H9 (cell line): ENCODE results near the gene GRIPAP1. TPM values are rescaled to one million over a fixed set of nuclear protein-coding genes. Genes with fewer than 3 reads are reported as not detected.

ENCODE experiments used
- DNase-seq: peaks from one replicate; pipeline ENCODE4 v3.0.0-alpha.2; 2017
- H2AFZ ChIP-seq: one replicate; pipeline ENCODE4 v1.6.1; 2013; ENCODE audit warnings: mild to moderate bottlenecking, low read length, control low read depth, moderate library complexity
- H2AK5ac ChIP-seq: 2 replicates; pipeline ENCODE4 v1.6.1; 2013; ENCODE audit warnings: low read length, control low read depth, mixed read lengths; ENCODE audit not compliant: insufficient read length
- H2BK120ac ChIP-seq: one replicate; pipeline ENCODE4 v1.6.1; 2013; ENCODE audit warnings: low read depth, mild to moderate bottlenecking, low read length, control low read depth, inconsistent platforms; ENCODE audit not compliant: poor library complexity, severe bottlenecking
- H2BK12ac ChIP-seq: 2 replicates; pipeline ENCODE4 v1.6.1; 2013; ENCODE audit warnings: low read length, control low read depth, mixed read lengths, low read depth; ENCODE audit not compliant: insufficient read length
- H2BK15ac ChIP-seq: 2 replicates; pipeline ENCODE4 v1.6.1; 2013; ENCODE audit warnings: low read depth, low read length, control low read depth
- H2BK20ac ChIP-seq: one replicate; pipeline ENCODE4 v1.6.1; 2013; ENCODE audit warnings: low read depth, mild to moderate bottlenecking, low read length, control low read depth, inconsistent platforms; ENCODE audit not compliant: poor library complexity, severe bottlenecking
- H2BK5ac ChIP-seq: 2 replicates; pipeline ENCODE4 v1.6.1; 2013; ENCODE audit warnings: low read length, control low read depth, mixed read lengths; ENCODE audit not compliant: insufficient read length
- H3K14ac ChIP-seq: 2 replicates; pipeline ENCODE4 v1.6.1; 2013; ENCODE audit warnings: low read length, control low read depth; ENCODE audit not compliant: insufficient read depth
- H3K18ac ChIP-seq: 2 replicates; pipeline ENCODE4 v1.6.1; 2013; ENCODE audit warnings: low read depth, mild to moderate bottlenecking, mixed read lengths, low read length, control low read depth; ENCODE audit not compliant: insufficient read length
- H3K23ac ChIP-seq: 2 replicates; pipeline ENCODE4 v1.6.1; 2013; ENCODE audit warnings: low read length, control low read depth, mixed read lengths, low read depth; ENCODE audit not compliant: insufficient read length
- H3K23me2 ChIP-seq: 2 replicates; pipeline ENCODE4 v1.6.1; 2013; ENCODE audit warnings: low read depth, mild to moderate bottlenecking, mixed read lengths, low read length, control low read depth; ENCODE audit not compliant: insufficient read length, poor library complexity, severe bottlenecking
- H3K27ac ChIP-seq: 2 replicates; pipeline ENCODE4 v1.5.1; 2013; ENCODE audit warnings: low read length, control low read depth, mixed read lengths, low read depth; ENCODE audit not compliant: insufficient read length
- H3K27me3 ChIP-seq: 2 replicates; pipeline ENCODE4 v1.6.1; 2013; ENCODE audit warnings: low read length, control low read depth, inconsistent platforms; ENCODE audit not compliant: insufficient read depth
- H3K4ac ChIP-seq: 2 replicates; pipeline ENCODE4 v1.6.1; 2013; ENCODE audit warnings: low read depth, mild to moderate bottlenecking, control low read depth, inconsistent platforms, low read length, moderate library complexity
- H3K4me1 ChIP-seq: 2 replicates; pipeline ENCODE4 v1.6.1; 2013; ENCODE audit warnings: low read length, control low read depth, inconsistent platforms; ENCODE audit not compliant: insufficient read depth
- H3K4me2 ChIP-seq: 2 replicates; pipeline ENCODE4 v1.6.1; 2013; ENCODE audit warnings: low read length, control low read depth, mixed read lengths; ENCODE audit not compliant: insufficient read length, insufficient read depth
- H3K56ac ChIP-seq: 2 replicates; pipeline ENCODE4 v1.6.1; 2013; ENCODE audit warnings: low read depth, mild to moderate bottlenecking, mixed read lengths, low read length, control low read depth; ENCODE audit not compliant: insufficient read length
- H3K79me1 ChIP-seq: 2 replicates; pipeline ENCODE4 v1.6.1; 2013; ENCODE audit warnings: low read depth, mild to moderate bottlenecking, moderate library complexity, low read length, control low read depth, inconsistent platforms; ENCODE audit not compliant: insufficient read depth, poor library complexity, severe bottlenecking
- H3K79me2 ChIP-seq: 2 replicates; pipeline ENCODE4 v1.6.1; 2013; ENCODE audit warnings: low read length, control low read depth, inconsistent platforms; ENCODE audit not compliant: insufficient read depth
- H3K9ac ChIP-seq: 2 replicates; pipeline ENCODE4 v1.6.1; 2013; ENCODE audit warnings: low read length, control low read depth, mixed read lengths; ENCODE audit not compliant: insufficient read length; ENCODE audit errors: extremely low read depth
- H3K9me3 ChIP-seq: one replicate; pipeline ENCODE4 v1.6.1; 2013; ENCODE audit warnings: low read depth, low read length, inconsistent platforms; ENCODE audit not compliant: control insufficient read depth
- H3T11ph ChIP-seq: one replicate; pipeline ENCODE4 v1.6.1; 2013; ENCODE audit warnings: mild to moderate bottlenecking, low read length, control low read depth, inconsistent platforms
- H4K20me1 ChIP-seq: one replicate; pipeline ENCODE4 v1.6.1; 2013; ENCODE audit not compliant: control insufficient read depth, insufficient read length, insufficient read depth
- H4K5ac ChIP-seq: 2 replicates; pipeline ENCODE4 v1.6.1; 2013; ENCODE audit warnings: low read depth, mild to moderate bottlenecking, mixed read lengths, low read length, control low read depth; ENCODE audit not compliant: insufficient read length
- H4K8ac ChIP-seq: replicated peaks from 2 replicates; pipeline ENCODE4 v1.6.1; 2013; ENCODE audit warnings: low read length, control low read depth, mixed read lengths, low read depth; ENCODE audit not compliant: insufficient read length
- H4K91ac ChIP-seq: 2 replicates; pipeline ENCODE4 v1.6.1; 2013; ENCODE audit warnings: low read depth, mild to moderate bottlenecking, moderate library complexity, mixed read lengths, low read length, control low read depth; ENCODE audit not compliant: insufficient read length
- H3K27ac Mint-ChIP-seq, 3 experiments: 2 replicates in 2 of 3; 3 replicates in 1 of 3; pipeline ENCODE4 v1.8.0; 2020 to 2021; ENCODE audit warnings: mixed read lengths in 3 of 3, mild to moderate bottlenecking in 1 of 3, moderate library complexity in 1 of 3
- H3K27me3 Mint-ChIP-seq: 2 replicates; pipeline ENCODE4 v1.8.0; 2021; ENCODE audit warnings: low read depth, mild to moderate bottlenecking, moderate library complexity, mixed read lengths
- H3K36me3 Mint-ChIP-seq, 3 experiments: 2 replicates in 2 of 3; 3 replicates in 1 of 3; pipeline ENCODE4 v1.8.0; 2020 to 2021; ENCODE audit warnings: low read depth in 3 of 3, mixed read lengths in 3 of 3; ENCODE audit not compliant: insufficient read depth in 1 of 3
- H3K4me1 Mint-ChIP-seq, 2 experiments: 2 replicates each; pipeline ENCODE4 v1.8.0; 2020; ENCODE audit warnings: mixed read lengths in 2 of 2
- H3K4me3 Mint-ChIP-seq, 2 experiments: 2 replicates in 1 of 2; 3 replicates in 1 of 2; pipeline ENCODE4 v1.8.0; 2020 to 2021; ENCODE audit warnings: mild to moderate bottlenecking in 2 of 2, mixed read lengths in 2 of 2, moderate library complexity in 1 of 2
- H3K9me3 Mint-ChIP-seq, 2 experiments: 2 replicates in 1 of 2; 3 replicates in 1 of 2; pipeline ENCODE4 v1.8.0; 2020; ENCODE audit warnings: mild to moderate bottlenecking in 2 of 2, mixed read lengths in 2 of 2, moderate library complexity in 1 of 2
- CTCF ChIP-seq: fragments of 200-600 bp; sonication (generic); conservative IDR thresholded peaks from 3 replicates; pipeline ENCODE4 v1.8.0; 2021; ENCODE audit warnings: antibody characterized with exemption, mild to moderate bottlenecking
- WGBS: extraction: QIAGEN DNeasy Blood & Tissue Kit; methylation state at CpG from one replicate; pipeline ENCODE4 v1.1.7; 2013; ENCODE audit warnings: missing lambda C conversion rate, low lambda C conversion rate, mixed read lengths; ENCODE audit not compliant: insufficient read length; ENCODE audit errors: extremely low coverage; 5-methylcytosine and 5-hydroxymethylcytosine counted together
- total RNA-seq: library from RNA; stranded (reverse); gene quantifications from 2 replicates; pipeline ENCODE4 v1.2.1, GENCODE V29; 2021

GRIPAP1 gene
- total RNA-seq, 1 experiment from 2014 or later: 71.8 TPM

- no peak overlapping the region for H3K27ac ChIP-seq
- H3K4me1 ChIP-seq: no peaks in the 10 kb centered on the region
- H3K27me3 ChIP-seq: no peaks in the 10 kb centered on the region
- no peak overlapping the region for H3K9ac ChIP-seq
- H3K18ac ChIP-seq: no peak overlapping the region
- no peaks in the 10 kb centered on the region for H3K9me3 ChIP-seq
- H2AK5ac ChIP-seq: no peak overlapping the region
- DNase-seq: no peak
- H2BK15ac ChIP-seq: no peak overlapping the region
- Mint-ChIP-seq H3K4me3 (no peak overlapping the region), H3K4me1 (peaks cover 8 to 9% of the 10 kb centered on the region in 2 experiments; a peak in 3 of 4 replicates), H3K27me3 (no peaks in the 10 kb centered on the region; the same call in 1 of the 2 replicates), H3K9me3 (peaks cover 69 to 79% of the 10 kb centered on the region in 2 experiments), H3K36me3 (peaks cover 10 to 15% (median 14%) of the 10 kb centered on the region in 3 experiments), H3K27ac (no peak overlapping the region)
- H3K23ac ChIP-seq: no peak overlapping the region
- H2BK120ac ChIP-seq: no peak overlapping the region
- H4K20me1 ChIP-seq: no peaks in the 10 kb centered on the region
- H3K14ac ChIP-seq: no peak overlapping the region
- no peak for TF ChIP-seq CTCF
- H3K4ac ChIP-seq: no peak overlapping the region
- no peak overlapping the region for H3K56ac ChIP-seq
- peaks cover 10% of the 10 kb centered on the region for H3K23me2 ChIP-seq
- no peak overlapping the region for H2AFZ ChIP-seq
- H3K79me1 ChIP-seq: no peaks in the 10 kb centered on the region
- no peak overlapping the region for H2BK12ac ChIP-seq
- no peak overlapping the region for H4K91ac ChIP-seq
- H3K4me2 ChIP-seq: no peak overlapping the region
- no CpG with 5 or more reads among the region's 1 CpG for WGBS
- no peak overlapping the region for H4K5ac ChIP-seq
- H3T11ph ChIP-seq: no peak overlapping the region
- H2BK5ac ChIP-seq: no peak overlapping the region
- no peaks in the 10 kb centered on the region for H3K79me2 ChIP-seq
- H4K8ac ChIP-seq: no peak overlapping the region
- H2BK20ac ChIP-seq: no peak overlapping the region
These were observed 33.7 kb downstream of the GRIPAP1 start for GRCh38 chrX:48968377-48968776.
